HG03025 (cell line): ENCODE measurements around the gene NFIB.
A peak's percentile ranks its signal among the peaks of the same experiment; 100 is the strongest.

ENCODE experiments used
- ATAC-seq: cut with Tn5 transposase; IDR thresholded peaks from one replicate; pipeline ENCODE4 v1.9.1; 2021; ENCODE audit warnings: mild to moderate bottlenecking, moderate library complexity; ENCODE audit not compliant: unreplicated experiment, low FRiP score

The NFIB gene

GRCh38 chr9:14313951-14314423 is at the start of gene NFIB:
TSS of gene NFIB (minus strand) at chr9:14314141. CDS start at chr9:14313511, 630 bp downstream.
- no peak for ATAC-seq

GRCh38 chr9:14362175-14362574 is 48.2 kb upstream of the NFIB start:
- ATAC-seq: no peak

- no peak for ATAC-seq
Measured at GRCh38 chr9:14361074-14361473, 47.1 kb upstream of the NFIB start.

GRCh38 chr9:14358523-14358922 is 44.6 kb upstream of the NFIB start:
- no peak for ATAC-seq

GRCh38 chr9:14356351-14357265 is 42.7 kb upstream of the NFIB start:
- no peak for ATAC-seq

GRCh38 chr9:14354201-14354600 is 40.3 kb upstream of the NFIB start:
- no peak for ATAC-seq

GRCh38 chr9:14353222-14354056 is 39.5 kb upstream of the NFIB start:
- ATAC-seq: peak; percentile 84

- ATAC-seq: no peak
Measured at GRCh38 chr9:14352503-14352902, 38.6 kb upstream of the NFIB start.

- no peak for ATAC-seq
Measured at GRCh38 chr9:14351221-14351836, 37.4 kb upstream of the NFIB start.

GRCh38 chr9:14350754-14351153 is 36.8 kb upstream of the NFIB start:
- ATAC-seq: no peak

GRCh38 chr9:14350349-14350728 is 36.4 kb upstream of the NFIB start:
- no peak for ATAC-seq

GRCh38 chr9:14349447-14350348 is 35.8 kb upstream of the NFIB start:
- no peak for ATAC-seq

- no peak for ATAC-seq
Measured at GRCh38 chr9:14349146-14349446, 35.2 kb upstream of the NFIB start.

GRCh38 chr9:14348373-14349145 is 34.6 kb upstream of the NFIB start:
- no peak for ATAC-seq

- ATAC-seq: no peak
Measured at GRCh38 chr9:14348123-14348372, 34.1 kb upstream of the NFIB start.

GRCh38 chr9:14347406-14348122 is 33.6 kb upstream of the NFIB start:
- ATAC-seq: no peak

GRCh38 chr9:14346811-14347405 is 33.0 kb upstream of the NFIB start:
- no peak for ATAC-seq

- ATAC-seq: no peak
Measured at GRCh38 chr9:14346231-14346791, 32.4 kb upstream of the NFIB start.
